ENCODE data around the gene HIF3A.

HIF3A gene

DNA sequence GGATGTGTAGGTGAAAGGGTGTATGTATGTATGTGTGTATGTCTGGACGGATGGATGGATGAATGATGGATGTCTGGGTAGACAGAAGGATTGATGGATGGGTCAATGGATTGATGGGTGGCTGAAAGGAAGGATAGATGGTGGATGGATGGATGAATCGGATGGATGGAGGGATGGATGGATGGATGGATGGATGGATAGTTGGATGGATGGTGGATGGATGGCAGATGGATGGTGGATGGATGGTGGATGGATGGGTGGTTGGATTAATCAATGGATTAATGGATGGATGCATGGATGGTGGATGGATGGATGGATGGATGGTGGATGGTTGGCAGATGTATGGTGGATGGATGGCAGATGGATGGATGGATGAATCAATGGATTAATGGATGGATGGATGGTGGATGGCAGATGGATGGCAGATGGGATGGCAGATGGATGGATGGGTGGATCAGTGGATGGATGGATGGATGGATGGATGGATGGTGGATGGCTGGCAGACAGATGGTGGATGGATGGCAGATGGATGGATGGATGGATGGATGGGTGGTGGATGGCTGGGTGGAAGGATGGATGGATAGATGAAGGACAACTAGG lies 33.6 kb downstream of the HIF3A start:
- DNase-seq (ENCODE audit: low read depth) = no peak

DNA sequence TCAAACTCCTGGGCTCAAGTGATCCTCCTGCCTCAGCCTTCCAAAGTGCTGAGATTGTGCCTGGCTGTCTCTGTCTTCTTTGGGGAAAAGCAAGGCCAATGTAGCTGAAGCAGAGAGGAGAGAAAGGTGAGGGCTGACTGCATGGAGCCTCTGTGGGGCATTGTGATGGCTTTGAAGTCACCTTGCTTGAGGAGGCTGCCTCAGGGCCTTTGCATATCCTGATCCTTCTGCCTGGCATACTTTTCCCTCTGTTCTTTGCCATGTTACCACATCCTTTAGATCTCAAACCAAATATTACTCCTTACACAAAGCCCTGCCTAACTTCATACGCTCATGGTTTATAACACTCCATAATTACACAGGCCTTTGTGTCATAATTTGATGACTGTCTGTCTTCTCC lies 40.6 kb downstream of the HIF3A start:
- DNase-seq (ENCODE audit: low read depth) = no peak

DNA sequence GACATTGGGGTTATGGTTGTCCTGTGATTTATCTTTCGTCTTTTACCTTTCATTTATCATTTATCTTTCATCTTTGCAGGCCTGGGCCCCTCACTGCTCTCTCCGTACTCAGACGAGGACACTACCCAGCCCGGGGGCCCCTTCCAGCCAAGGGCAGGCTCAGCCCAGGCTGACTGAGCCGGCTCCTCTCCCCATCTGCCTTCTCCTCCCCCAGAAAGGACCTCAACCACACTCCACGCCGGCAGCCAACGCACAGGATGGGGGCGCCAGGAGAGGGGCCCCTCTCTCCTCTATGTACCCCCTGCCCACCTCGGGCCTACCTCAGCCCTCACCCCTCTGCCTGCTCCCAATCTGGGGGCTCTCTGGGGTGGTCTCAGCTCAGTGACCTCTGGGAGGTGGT lies 42.6 kb downstream of the HIF3A start:
- no peak for DNase-seq (ENCODE audit: low read depth)

DNA sequence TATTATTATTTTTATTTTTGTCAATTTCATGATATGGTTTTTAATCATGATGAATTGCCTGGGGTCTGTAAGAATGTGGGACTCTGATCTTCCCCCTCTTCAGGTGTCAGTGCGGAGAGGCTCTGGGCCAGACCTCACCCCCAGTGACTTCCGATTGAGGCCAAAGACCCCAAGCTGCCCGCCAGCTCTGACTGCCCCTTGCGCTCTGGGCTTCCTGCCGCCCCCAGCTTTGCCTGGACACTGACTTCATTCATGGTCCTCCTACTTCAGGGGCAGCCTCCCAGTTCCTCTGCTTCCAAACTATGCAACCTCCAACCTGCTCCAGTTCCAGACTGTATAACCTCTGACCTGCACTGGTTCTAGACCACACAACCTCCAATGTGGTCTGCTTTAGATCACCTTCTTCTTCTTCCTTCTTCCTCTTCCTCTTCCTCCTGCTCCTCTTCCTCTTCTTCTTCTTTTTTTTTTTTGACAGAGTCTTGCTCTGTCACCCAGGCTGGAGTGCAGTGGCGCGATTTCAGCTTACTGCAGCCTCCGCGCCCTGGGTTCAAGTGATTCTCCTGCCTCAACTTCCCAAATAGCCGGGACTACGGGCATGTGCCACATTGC lies 43.3 kb downstream of the HIF3A start:
- DNase-seq (ENCODE audit: low read depth) = no peak

DNA sequence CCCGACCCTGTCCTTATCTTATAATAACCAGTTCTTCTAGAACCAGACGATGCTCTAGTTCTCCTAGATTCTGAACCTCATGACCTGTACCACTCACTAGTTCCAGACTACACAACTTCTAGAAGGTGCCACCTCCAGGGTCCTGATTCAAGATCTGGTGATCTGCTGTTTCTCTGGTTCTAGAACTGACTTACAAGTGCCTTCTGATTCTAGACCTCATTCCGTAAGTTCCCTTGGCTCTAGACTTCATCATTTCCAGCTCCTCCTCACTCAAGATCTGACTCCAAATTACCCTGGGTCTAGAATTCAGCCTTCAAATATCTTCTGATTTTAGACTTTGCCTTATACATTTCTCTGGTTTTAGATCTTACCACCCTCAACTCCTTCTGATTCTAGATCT lies 45.1 kb downstream of the HIF3A start:
- no peak for DNase-seq (ENCODE audit: low read depth)

DNA sequence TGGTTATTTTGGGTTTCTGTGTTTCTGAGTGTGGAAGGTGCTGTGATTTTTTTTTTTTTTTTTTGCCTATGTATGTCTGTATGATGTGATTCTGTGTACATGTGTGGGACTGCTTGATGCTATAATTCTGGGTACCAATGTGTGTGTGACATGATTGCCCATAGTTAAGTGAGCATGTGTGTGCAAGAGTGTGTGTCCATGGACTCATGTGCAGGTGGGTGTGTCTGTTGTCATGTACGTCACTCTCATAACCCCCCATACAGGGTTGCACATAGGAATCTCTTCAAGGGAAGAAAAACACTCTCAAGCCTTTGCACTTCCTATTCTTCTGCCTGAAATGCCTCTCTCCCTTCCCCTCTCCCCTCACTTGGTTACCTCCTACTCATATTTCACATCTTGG lies 47.5 kb downstream of the HIF3A start:
- DNase-seq (ENCODE audit: low read depth) = no peak

DNA sequence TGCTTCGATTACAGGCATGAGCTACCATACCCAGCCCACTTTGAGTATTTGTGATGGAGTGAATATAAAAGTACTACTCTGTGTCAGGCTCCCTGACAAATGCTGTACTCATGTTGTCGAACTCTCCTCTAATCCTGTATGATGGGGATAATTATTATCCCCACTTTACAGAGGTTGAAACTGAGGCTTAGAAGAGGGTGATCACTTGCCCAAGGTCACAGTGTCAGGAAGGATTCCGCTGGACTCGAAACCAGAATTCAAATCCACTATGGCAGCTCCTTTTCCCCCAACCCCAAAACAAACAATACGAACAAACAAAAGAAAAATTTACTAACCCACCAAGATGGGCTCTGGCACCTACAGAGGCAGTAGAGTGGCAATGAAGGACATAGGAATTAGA lies 48.3 kb downstream of the HIF3A start:
- no peak for DNase-seq (ENCODE audit: low read depth)

DNA sequence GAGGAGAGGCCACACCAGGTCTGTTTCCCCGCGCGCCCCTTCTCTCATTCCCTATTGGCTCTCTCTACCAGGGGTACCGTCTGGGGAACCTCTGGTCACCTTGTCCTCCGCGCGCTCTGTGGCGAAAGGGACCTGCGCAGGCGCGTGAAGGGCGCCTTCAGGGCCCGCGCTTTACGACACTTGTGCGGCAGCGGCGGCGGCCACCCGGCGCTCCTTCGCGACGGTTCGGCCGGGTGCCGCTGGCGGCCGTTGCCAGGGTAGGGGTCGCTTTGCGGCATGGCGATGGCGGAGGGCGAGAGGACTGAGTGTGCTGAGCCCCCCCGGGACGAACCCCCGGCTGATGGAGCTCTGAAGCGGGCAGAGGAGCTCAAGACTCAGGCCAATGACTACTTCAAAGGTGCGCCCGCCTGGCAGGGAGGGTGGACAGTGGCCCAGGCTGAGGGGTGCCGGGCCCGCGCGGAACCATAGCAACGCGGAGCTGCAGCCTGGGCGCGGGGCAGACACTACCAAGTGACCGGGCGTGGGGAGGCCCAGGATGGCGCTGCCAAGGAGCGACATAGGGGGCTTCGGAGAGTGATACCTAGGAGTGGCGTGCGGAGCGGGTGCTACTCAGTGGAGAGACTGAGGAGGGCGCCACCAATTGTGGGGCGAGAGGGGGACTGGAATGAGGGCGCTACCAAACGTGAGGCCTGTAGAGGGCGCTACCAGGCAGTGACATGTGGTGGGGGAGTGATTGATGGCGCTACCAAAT lies 50.2 kb downstream of the HIF3A start, which contains the start of gene PPP5C:
Gene PPP5C, plus strand, starts transcription at position 267 of the 751 bp plus-strand sequence. Its CDS starts 10 bp downstream, at position 277.
- DNase-seq (ENCODE audit: low read depth) = peak; percentile 96

DNA sequence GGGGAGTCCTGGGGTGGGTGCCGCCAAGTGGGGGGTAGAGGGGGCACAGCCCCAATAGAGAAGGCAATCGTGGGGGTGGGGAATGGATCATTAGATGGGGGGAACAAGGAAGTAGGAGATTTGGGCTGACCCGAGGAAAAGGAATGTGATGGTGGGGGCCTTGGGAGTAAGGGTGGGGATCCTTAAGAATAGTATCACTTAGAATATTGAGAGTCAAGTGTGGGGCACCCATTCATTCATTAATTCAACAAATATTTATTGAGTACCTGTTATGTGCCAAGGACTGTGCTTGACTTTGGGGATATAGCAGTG lies 50.7 kb downstream of the HIF3A start:
- DNase-seq (ENCODE audit: low read depth) = no peak

DNA sequence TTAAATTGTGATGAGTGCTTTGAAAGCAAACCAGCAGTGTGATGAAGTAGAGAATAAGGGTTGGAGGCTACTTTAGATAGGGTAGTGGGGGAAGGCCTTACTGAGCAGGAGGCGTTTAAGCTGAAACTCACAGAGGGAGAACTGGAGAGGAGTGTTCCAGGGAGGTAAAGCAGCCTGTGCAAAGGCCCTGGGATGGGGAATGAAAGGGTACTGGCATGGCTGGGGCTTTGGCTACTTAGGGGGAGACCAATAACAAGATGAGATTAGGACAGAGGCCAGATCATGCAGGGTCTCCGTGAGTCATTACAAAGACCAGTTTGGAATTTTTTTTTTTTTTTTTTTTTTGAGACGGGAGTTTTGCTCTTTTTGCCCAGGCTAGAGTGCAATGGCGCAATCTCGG lies 51.1 kb downstream of the HIF3A start:
- no peak for DNase-seq (ENCODE audit: low read depth)

DNA sequence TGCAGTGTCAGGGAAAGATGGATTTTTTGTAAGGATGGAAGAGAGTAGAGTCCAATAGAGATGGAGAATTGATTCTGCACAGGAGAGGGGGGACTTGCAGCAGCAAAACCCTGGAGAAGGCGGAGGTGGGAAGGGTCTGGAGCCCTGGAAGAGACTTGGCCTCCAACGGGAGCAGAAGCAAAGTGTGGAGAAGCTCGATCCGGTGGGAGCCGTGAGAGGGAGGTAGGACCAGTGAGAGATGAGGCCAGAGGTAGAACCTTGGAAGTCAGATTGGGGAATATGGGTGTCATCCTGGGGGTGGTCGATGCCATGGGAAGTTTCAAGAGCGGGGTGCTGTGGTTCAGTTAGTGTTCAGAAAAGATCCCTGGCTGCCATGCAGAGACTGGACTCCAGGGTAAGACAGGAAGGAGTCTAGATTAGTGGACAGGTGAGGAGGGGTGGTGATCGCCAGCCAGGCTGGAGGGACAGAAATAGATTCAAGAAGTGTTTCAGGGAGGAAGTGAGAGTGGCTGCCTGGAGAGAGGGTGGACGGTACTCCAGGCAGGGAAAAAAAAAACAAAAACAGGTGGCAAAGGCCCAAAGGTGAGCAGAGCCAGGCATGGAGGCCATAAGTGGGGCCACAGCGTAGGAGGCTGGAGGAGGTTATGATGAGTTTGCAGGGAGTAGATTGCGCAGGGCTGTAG lies 52.6 kb downstream of the HIF3A start:
- DNase-seq (ENCODE audit: low read depth) = no peak

DNA sequence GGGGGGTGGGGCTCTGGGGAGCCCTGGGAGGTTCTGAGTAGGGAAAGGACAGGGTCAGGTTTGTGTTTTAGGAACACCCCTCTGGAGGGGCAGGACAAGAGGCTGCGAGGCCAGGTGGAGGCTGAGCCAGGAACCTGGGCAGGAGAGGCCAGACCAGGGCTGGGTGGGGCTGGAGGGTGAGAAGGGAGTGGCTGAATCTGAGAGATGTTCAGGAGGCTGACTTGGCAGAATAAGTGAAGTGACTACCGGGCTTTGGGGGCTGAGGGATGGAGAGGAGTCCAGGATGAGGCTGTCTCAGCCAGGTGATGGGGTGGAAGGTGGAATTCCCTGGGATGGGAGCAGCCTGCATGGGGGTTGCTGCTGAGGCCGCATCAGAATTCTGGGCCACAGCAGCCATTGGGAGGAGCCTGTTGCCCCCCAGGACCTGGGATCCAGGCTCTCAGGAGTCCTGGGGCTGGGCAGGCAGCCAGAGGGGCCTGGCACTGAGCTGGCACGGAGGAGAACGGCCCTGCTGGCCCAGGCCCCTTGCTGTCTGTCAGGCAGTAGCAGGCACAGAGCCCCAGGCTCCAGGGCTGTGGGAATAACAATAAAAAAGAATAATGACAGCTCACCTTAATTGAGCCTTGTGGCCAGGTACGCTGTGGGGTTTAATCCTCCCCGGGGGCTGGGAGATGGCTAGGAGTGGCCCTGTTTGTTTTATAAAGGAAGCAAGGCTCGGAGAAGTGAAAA lies 53.4 kb downstream of the HIF3A start:
- DNase-seq (ENCODE audit: low read depth) = no peak

DNA sequence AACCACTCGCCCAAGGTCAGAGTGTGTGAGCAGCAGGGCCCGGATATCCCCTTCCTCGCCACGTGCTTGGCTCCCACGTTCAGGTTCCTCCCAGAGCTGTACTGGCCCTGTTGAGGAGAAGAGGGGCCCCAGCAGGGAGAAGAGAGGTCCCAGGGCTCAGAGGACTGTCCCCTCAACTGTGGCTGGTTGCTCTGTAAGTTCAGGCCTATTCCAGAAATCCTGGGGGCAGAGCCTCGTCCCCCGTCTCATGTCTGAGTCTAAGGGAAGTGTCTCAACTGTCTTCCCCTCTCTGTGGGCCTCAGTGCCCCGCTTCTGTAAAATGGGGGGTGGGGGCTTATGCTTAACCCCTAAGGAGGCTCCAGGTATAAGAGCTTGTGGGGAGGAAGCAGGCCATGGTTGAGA lies 53.9 kb downstream of the HIF3A start:
- no peak for DNase-seq (ENCODE audit: low read depth)

DNA sequence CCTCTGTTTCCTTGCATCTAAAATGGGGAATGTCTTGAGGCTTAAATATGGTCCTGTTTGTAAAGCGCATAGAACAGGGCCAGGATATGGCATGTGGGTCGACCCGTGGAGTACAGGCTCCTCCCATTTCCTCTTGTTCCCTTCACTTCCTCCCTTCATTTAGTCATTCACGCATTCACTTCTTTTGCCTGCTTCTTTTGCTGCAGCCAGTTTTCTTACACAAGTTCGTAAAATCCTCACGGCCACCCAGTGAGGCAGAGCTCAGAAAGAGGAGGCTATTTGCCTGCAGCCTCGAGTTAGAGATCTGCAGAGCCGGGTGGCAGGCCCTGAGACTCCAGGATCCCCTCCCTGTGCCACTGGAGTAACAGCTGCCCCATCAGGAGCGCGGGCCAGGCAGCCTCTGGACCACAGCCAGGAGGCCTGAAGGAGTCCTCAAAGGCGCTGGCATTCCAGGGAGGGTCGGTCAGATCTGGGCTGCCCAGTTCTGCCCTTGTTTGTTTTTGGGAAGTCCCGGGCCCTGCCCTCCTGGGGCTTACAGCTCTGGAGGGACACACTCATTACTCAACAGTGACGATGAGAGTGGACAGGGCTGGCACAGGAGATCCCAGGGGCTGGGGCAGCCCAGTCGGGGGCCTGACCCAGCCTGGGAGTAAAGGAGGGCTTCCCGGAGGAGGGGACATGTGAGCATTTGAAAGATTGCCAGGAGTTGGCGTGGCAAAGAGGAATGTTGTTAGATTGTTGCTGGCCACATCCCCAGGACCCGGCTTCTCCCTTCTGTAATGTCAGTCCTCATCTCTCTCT lies 54.6 kb downstream of the HIF3A start:
- DNase-seq (ENCODE audit: low read depth) = no peak

DNA sequence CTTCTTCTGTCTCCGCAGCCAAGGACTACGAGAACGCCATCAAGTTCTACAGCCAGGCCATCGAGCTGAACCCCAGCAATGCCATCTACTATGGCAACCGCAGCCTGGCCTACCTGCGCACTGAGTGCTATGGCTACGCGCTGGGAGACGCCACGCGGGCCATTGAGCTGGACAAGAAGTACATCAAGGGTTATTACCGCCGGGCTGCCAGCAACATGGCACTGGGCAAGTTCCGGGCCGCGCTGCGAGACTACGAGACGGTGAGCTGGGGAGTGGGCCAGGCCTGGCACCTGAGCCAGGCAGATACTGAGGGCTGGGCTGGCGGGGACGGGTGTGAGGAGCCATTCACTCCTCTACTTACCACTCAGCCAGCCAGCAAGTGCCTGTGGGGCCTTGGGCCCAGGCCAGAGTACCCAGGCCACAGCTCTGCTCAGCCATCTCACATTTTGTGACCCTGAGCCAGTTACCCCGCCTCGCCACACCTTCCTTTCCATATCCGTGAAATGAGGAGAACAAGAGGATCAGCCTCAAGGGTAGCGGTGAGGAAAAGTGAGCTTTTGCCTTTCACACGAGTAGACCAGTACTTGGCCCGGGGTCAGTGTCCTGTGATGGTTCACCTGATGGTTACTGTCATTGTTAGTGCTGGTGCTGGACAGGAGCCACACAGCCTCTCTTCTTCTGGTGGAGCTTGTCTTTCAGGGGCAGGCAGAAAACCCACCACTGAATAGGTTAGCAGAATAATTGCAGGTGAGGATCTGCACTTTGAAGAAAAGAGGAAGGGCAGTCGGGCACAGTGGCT lies 57.1 kb downstream of the HIF3A start:
- no peak for DNase-seq (ENCODE audit: low read depth)

DNA sequence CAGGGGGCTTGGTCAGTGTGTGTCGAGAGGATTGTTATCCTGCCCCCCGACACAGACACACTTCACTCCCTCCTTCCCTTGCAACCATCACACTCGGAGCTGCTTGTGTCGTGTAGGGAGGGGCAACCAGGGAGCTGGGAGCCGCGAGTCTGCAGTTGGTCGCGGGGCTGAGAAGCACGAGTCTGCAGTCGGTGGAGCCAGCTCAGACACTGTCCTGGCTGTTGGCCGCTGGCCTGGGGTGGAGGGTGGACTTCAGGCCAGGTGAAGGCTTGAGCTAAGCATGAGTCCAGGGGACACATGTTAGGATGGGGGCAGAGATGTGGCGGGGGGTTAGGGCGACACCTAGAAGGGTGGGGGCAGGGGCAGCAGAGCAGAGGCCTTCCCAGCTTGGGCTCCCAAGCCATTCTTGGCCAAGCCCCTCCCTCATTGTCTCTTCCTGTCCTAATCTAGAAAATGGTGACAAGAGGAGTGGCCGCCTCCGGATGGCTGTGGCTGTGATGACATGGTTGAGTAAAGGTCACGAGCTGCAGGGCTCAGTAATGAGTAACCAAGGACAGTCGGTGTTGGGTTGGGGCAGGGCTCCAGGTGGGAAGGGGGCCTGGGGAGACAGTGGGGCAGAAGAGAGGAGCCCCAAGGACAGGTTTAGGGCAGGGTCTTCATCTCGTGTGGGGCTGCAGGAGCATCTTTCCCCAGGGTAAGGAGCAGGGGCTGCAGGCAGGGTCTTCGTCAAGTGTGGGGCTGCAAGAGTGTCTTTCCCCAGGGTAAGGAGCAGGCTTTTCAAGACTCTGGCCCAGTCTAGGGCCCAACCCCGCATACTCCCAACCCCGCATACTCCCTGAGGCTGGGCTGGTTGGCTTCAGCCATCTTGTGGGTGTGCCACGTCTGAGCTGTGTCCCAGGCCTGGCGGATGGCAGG lies 58.6 kb downstream of the HIF3A start:
- DNase-seq (ENCODE audit: low read depth) = no peak

DNA sequence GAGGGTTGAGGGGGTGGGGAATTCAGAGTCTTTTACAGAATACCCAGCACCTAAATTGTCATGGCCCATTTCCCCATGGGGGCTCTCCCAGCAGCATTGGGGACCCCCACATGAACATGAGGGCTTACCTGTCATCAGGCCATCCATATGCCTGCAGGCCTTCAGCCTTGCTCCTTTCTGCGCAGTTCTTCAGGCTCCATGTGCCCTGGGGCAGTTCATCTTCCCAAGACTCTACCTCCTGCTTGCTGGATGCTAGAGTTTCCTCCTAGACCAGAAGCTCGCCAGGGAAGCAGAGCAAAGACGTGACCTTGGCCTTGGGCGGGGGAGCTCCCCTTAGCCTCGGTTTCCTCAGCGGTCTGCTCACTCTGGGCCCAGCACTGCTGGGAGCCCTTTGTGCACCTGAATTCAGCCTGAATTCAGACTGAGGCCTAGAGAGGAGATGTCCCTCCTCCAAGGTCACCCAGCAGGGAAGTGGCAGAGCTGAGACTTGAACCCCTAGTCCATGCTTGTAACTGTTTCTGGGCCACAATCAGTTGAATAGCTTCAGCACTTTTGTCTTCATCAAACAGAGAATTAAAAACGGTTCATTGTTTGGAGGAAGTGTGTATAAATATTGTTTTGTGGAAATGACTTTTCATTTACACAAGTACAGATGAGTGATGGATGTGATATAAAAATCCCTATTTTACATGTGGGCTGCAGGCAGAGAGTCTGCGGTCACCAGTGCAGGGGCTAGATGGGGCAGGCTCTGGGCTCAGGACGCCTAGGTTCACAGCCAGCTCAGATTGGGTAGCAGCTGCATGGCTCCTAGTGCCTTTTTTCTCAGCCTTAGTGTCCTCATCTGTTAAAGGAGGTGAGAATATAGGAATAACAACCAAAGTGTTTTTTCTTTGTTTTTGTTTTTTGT lies 59.6 kb downstream of the HIF3A start:
- DNase-seq (ENCODE audit: low read depth) = no peak

DNA sequence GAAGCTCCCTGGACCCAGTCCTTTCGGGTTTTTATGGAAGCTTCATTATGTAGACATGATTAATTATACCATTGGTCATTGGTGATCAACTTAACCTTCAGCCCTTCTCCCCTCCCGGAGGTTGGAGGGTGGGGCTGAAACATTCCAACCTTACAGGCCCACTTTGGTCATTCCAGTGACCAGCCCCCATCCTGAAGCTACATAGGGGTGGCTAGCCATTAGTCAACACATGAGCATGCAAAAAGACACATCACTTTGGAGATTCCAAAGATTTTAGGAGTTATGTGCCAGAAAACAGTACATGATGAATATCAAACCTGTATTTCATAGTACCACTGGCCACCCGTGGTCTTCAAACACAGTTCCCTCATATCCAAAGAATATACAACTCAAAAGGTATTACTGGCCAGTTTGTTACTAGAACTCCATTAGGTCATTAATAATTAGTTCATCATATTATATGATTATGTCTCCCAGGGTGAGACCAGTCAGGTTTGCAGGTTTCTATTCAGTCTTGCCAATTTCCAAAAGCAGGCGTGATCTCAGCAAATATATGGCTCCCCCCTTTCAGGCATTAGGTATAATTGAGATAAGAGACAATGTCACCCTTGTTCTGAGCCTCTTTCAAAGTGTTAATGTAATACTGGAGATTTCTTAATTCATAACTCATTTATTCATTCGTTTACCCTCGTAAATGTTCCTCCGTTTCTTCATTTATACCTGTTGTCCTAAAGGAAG lies 61.2 kb downstream of the HIF3A start:
- DNase-seq (ENCODE audit: low read depth) = no peak
